Transverse colon (tissue), 4 donors: ENCODE measurements around the gene DAO. TPM values are rescaled to one million over a fixed set of nuclear protein-coding genes. Genes with fewer than 3 reads are reported as not detected.

Source experiments
- DNase-seq: peaks from one replicate; pipeline ENCODE4 v3.0.0-alpha.2; 2019
- H3K27ac ChIP-seq, 4 donors: fragments of 200-600 bp; sonication (generic); 2 replicates each; pipeline ENCODE4 v1.5.1; 2016 to 2018; ENCODE audit warnings: inconsistent platforms in 4 of 4
- H3K27me3 ChIP-seq: fragments of 200-600 bp; sonication (generic); 2 replicates; pipeline ENCODE4 v1.5.1; 2017; ENCODE audit warnings: inconsistent platforms
- H3K36me3 ChIP-seq, 4 donors: fragments of 200-600 bp; sonication (generic); 2 replicates each; pipeline ENCODE4 v1.5.1; 2017 to 2019; ENCODE audit warnings: inconsistent platforms in 4 of 4
- H3K4me1 ChIP-seq, 4 donors: fragments of 200-600 bp; sonication (generic); 2 replicates each; pipeline ENCODE4 v1.5.1; 2017 to 2020; ENCODE audit warnings: inconsistent platforms in 4 of 4
- H3K4me3 ChIP-seq, 4 donors: fragments of 200-600 bp; sonication (generic); 1 replicate in 1 of 4; 2 replicates in 3 of 4; pipeline versions ENCODE4 v1.5.1 to v1.6.1; 2017 to 2019; ENCODE audit warnings: inconsistent platforms in 4 of 4
- H3K9me3 ChIP-seq, 2 donors: fragments of 200-600 bp; sonication (generic); 2 replicates each; pipeline ENCODE4 v1.5.1; 2017 to 2019; ENCODE audit warnings: inconsistent platforms in 2 of 2
- EP300 ChIP-seq: sonication (generic); formaldehyde crosslinking; IDR thresholded peaks from one replicate; pipeline ENCODE4 v1.6.1; 2017; ENCODE audit warnings: antibody characterized with exemption, low read depth
- POLR2A ChIP-seq: fragments of 450-650 bp; IDR thresholded peaks from one replicate; pipeline ENCODE4 v1.6.1; 2016; ENCODE audit warnings: antibody characterized with exemption, mild to moderate bottlenecking, moderate library complexity
- POLR2AphosphoS5 ChIP-seq, 3 donors: sonication (generic); formaldehyde crosslinking; IDR thresholded peaks; one replicate each; pipeline ENCODE4 v1.6.1; 2016; ENCODE audit warnings: antibody characterized with exemption in 3 of 3
- WGBS, 2 donors: methylation state at CpG; one replicate each; pipeline ENCODE4 v1.1.5; 2018; ENCODE audit warnings: low coverage in 1 of 2; 5-methylcytosine and 5-hydroxymethylcytosine counted together
- in situ Hi-C, 4 donors: fragments of 200-750 bp; cut with MboI; loops; one replicate each; pipeline versions ENCODE4 v1.15.0 to v1.15.1; 2017; ENCODE audit warnings: low sequenced_read_pairs in 3 of 4, low pct_ligation_motif_present in 1 of 4, low pct_unique_long_range_greater_than_20kb in 1 of 4
- intact Hi-C: fragments of 100-400 bp; cut with DNase I; formaldehyde crosslinking; loops from one replicate; pipeline ENCODE4 v1.15.1; 2023; ENCODE audit warnings: low total_unique reads
- total RNA-seq, 4 donors: library from RNA; depleted of rRNA; stranded (reverse); fragments of >200 nt; gene quantifications; one replicate each; pipeline ENCODE4 v1.1.0, GENCODE V29; 2016
- TF ChIP-seq, protein P1 (sequence below), 5 experiments: fragments of 200-600 bp in 3 of 5; fragments of 450-650 bp in 2 of 5; sonication (generic) in 3 of 5; IDR thresholded peaks; 1 replicate in 2 of 5; 2 replicates in 3 of 5; pipeline ENCODE4 v1.5.1; 2016 to 2017; ENCODE audit warnings: antibody characterized with exemption in 5 of 5, inconsistent platforms in 3 of 5, mild to moderate bottlenecking in 2 of 5, moderate library complexity in 1 of 5

The DAO gene
- total RNA-seq, 4 donors from 2014 or later = 3.7 to 7.1 (median 4.4) TPM; not detected in 1

DNA sequence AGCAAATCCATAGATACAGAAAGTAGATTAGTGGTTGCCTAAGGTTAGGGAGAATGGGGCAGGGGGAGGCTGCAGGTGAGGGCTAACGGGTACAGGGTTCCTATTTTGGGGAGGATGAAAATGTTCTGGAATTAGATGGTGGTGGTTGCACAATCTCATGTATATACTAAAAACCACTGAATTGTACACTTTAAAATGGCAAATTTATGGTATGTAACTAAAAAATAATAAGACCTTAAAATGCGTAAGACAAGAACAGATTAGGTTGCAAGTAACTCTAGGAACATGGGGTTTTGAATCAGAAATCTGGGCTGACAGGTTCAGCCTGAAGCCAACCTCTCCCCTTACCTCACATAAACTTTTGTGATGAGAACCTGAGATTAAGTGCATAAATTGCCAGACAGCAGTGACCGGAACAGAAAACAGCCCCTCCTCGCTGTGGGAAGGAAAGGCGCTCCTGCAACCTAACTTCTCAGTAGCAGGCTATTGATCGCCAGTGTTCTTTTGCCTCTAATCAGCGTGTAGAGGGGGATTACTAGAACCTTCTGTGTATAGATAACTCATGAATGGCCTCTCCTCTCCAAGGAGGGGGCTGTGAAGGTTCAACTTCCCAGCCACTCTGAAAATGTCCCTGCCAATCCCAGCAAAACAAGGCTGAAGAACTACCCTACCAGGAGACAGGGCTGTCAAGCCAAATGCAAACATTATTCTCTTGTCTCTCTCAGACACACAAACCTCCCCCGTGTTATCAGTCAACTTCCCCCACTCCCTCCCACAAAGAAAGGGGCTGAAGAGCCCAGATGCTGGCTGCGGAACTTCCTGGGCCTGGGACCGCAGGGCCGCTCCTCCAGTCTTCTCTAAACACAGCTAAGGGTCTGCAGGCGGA is 24.4 kb upstream of the DAO start:
- H3K27me3 ChIP-seq = no peaks in the 10 kb centered on the region
- DNase-seq = no peak
- H3K4me1 ChIP-seq = peaks cover 8 to 69% (median 42%) of the 10 kb centered on the region in 4 donors
- no peaks in the 10 kb centered on the region for H3K36me3 ChIP-seq
- 71 to 94% methylated on average over 7 to 12 of the region's 12 CpGs for WGBS, 2 donors
- peak overlapping the region in 3 of 4 donors; percentile 62 to 71 (median 64) for H3K4me3 ChIP-seq
- TF ChIP-seq, protein P1, sequence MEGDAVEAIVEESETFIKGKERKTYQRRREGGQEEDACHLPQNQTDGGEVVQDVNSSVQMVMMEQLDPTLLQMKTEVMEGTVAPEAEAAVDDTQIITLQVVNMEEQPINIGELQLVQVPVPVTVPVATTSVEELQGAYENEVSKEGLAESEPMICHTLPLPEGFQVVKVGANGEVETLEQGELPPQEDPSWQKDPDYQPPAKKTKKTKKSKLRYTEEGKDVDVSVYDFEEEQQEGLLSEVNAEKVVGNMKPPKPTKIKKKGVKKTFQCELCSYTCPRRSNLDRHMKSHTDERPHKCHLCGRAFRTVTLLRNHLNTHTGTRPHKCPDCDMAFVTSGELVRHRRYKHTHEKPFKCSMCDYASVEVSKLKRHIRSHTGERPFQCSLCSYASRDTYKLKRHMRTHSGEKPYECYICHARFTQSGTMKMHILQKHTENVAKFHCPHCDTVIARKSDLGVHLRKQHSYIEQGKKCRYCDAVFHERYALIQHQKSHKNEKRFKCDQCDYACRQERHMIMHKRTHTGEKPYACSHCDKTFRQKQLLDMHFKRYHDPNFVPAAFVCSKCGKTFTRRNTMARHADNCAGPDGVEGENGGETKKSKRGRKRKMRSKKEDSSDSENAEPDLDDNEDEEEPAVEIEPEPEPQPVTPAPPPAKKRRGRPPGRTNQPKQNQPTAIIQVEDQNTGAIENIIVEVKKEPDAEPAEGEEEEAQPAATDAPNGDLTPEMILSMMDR (IDR thresholded peaks at IDR 0.05) = no peak
- TF ChIP-seq EP300 (no peak), POLR2AphosphoS5 (IDR thresholded peaks at IDR 0.05) (no peak)
- in situ Hi-C loops (no loop called here), intact Hi-C loops (loop anchor here (5.0 to 10.0 kb wide), 3 partner anchors 51 to 302 kb away; partner anchors contain the start of gene CORO1C)
- H3K9me3 ChIP-seq = no peaks in the 10 kb centered on the region
- H3K27ac ChIP-seq = peak overlapping the region; percentile 87 to 94 (median 93)

DNA sequence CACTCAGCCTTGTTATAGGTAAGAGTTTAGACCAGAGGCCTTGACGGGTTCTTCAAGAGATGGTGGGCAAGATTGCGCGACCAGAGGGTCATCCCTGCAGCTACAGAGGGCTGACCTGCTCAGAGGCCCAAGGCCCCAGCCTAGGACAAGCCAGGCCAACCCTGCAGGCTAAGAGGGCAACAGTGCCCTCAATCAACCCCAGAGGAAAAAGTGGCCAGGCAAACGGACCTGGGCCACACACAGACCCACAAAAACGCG is 23.8 kb upstream of the DAO start:
- Histone ChIP-seq H3K27me3 (no peaks in the 10 kb centered on the region), H3K4me1 (peaks cover 8 to 64% (median 42%) of the 10 kb centered on the region in 4 donors), H3K27ac (peak overlapping the region; percentile 87 to 94 (median 93)), H3K4me3 (peak overlapping the region; percentile 62 to 85 (median 68)), H3K36me3 (no peaks in the 10 kb centered on the region), H3K9me3 (no peaks in the 10 kb centered on the region)
- intact Hi-C loops (loop anchor here (5.0 to 10.0 kb wide), 3 partner anchors 51 to 301 kb away; partner anchors contain the start of gene CORO1C), in situ Hi-C loops (no loop called here)
- no peak for TF ChIP-seq EP300
- no peak for TF ChIP-seq POLR2AphosphoS5 (IDR thresholded peaks at IDR 0.05)
- no peak for TF ChIP-seq POLR2A
- TF ChIP-seq, protein P1 (IDR thresholded peaks at IDR 0.05) = no peak
- no peak for DNase-seq
- WGBS, 2 donors = 45% methylated on average over 6 of the region's 6 CpGs; no CpG with 5 or more reads in 1 of the 2 donors

DNA sequence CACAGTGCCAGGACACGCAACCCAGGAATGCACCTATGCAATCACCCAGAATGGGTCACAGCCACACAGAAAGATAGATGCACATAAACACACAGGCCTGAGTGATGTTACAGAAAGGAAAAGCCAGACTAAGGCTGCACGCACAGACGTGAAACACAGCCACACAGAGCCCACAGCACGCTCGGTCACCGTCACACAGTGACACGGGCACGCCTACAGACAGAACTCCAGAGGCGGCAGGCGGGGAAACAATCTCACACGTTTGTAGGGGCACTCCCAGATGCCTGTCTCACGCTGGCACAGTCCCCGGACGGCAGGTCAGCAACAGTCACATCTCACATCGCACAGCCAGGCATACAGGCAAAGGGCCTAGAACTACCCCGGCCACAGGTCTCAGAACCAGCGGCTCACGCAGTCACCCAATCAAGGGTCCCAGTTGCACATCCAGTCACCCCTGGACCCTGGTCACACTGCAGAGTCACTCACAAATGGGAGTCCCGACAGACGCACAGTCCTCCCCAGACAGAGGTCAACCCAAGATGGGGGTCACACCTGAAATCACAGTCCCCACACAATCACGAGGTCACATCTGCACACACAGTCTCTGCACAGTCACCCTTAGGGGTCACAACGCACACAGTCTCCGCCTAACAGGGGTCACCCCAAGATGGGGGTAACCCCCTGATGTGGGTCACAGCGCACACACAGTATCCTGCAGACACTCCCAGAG is 23.3 kb upstream of the DAO start:
- Histone ChIP-seq H3K27me3 (no peaks in the 10 kb centered on the region), H3K9me3 (no peaks in the 10 kb centered on the region), H3K36me3 (no peaks in the 10 kb centered on the region), H3K4me1 (peaks cover 8 to 64% (median 42%) of the 10 kb centered on the region in 4 donors), H3K27ac (peak overlapping the region; percentile 87 to 94 (median 93)), H3K4me3 (peak overlapping the region; percentile 62 to 85 (median 68))
- intact Hi-C loops = loop anchor here (5.0 to 10.0 kb wide), 3 partner anchors 52 to 301 kb away; partner anchors contain the start of gene CORO1C
- in situ Hi-C loops = no loop called here
- DNase-seq = peak; percentile 81
- TF ChIP-seq EP300 = no peak
- TF ChIP-seq POLR2AphosphoS5 (IDR thresholded peaks at IDR 0.05) = peak; percentile 55 to 71 (median 68)
- TF ChIP-seq POLR2A = peak; percentile 74
- TF ChIP-seq, protein P1 (IDR thresholded peaks at IDR 0.05) = peak in 1 of 5 experiments; percentile 10
- WGBS, 2 donors = 0 to 15% methylated on average over 2 to 24 of the region's 24 CpGs

DNA sequence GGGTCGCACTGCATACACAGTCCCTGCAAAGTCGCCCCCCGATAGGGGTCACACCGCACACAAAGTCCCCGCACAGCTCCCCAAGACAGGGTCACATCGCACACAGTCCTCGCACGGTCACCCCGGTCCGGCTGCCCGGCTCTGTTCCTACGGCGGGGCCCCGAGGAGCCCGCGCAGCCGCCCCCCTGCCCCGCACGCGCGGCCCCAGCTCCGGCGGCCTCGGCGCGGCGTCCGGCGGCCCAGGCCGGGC is 22.8 kb upstream of the DAO start:
- Histone ChIP-seq H3K4me3 (peak overlapping the region; percentile 62 to 85 (median 68)), H3K27ac (peak overlapping the region; percentile 87 to 94 (median 93)), H3K36me3 (no peaks in the 10 kb centered on the region), H3K9me3 (no peaks in the 10 kb centered on the region), H3K4me1 (peaks cover 8 to 63% (median 42%) of the 10 kb centered on the region in 4 donors), H3K27me3 (no peaks in the 10 kb centered on the region)
- 0% methylated on average over 29 of the region's 30 CpGs; no CpG with 5 or more reads in 1 of the 2 donors for WGBS, 2 donors
- no peak for DNase-seq
- TF ChIP-seq, protein P1 (IDR thresholded peaks at IDR 0.05) = no peak
- no peak for TF ChIP-seq POLR2A
- TF ChIP-seq EP300 = no peak
- no peak for TF ChIP-seq POLR2AphosphoS5 (IDR thresholded peaks at IDR 0.05)
- in situ Hi-C loops (no loop called here), intact Hi-C loops (loop anchor here (5.0 to 10.0 kb wide), 3 partner anchors 52 to 300 kb away; partner anchors contain the start of gene CORO1C)
